GM19438 (cell line): ENCODE results near the gene TEX22.

Source experiments
- ATAC-seq: cut with Tn5 transposase; IDR thresholded peaks from one replicate; pipeline ENCODE4 v1.9.1; 2021; ENCODE audit warnings: low read depth; ENCODE audit not compliant: unreplicated experiment

TEX22 gene

GRCh38 chr14:105384041-105384557 lies 14.2 kb upstream of the TEX22 start:
- ATAC-seq = no peak

- no peak for ATAC-seq
These were observed 13.6 kb upstream of the TEX22 start for GRCh38 chr14:105384605-105385321.

GRCh38 chr14:105385322-105385637 lies 13.1 kb upstream of the TEX22 start:
- ATAC-seq = no peak

- ATAC-seq = no peak
These were observed 12.5 kb upstream of the TEX22 start for GRCh38 chr14:105385698-105386365.

GRCh38 chr14:105386581-105387529 lies 11.5 kb upstream of the TEX22 start:
- ATAC-seq = no peak

GRCh38 chr14:105387530-105387922 lies 10.8 kb upstream of the TEX22 start:
- ATAC-seq = no peak

- no peak for ATAC-seq
These were observed 10.0 kb upstream of the TEX22 start for GRCh38 chr14:105388110-105388951.

- ATAC-seq = no peak
These were observed 9.4 kb upstream of the TEX22 start for GRCh38 chr14:105388976-105389375.

GRCh38 chr14:105389534-105389933 lies 8.8 kb upstream of the TEX22 start:
- ATAC-seq = no peak

GRCh38 chr14:105389976-105390848 lies 8.1 kb upstream of the TEX22 start:
- no peak for ATAC-seq

- ATAC-seq = no peak
These were observed 7.4 kb upstream of the TEX22 start for GRCh38 chr14:105390849-105391500.

- no peak for ATAC-seq
These were observed 6.8 kb upstream of the TEX22 start for GRCh38 chr14:105391541-105391940.

- ATAC-seq = no peak
These were observed 5.9 kb upstream of the TEX22 start for GRCh38 chr14:105392131-105393090.

GRCh38 chr14:105393151-105393550 lies 5.2 kb upstream of the TEX22 start:
- no peak for ATAC-seq

GRCh38 chr14:105394714-105395537 lies 3.4 kb upstream of the TEX22 start:
- no peak for ATAC-seq

GRCh38 chr14:105395538-105395854 lies 2.8 kb upstream of the TEX22 start:
- ATAC-seq = no peak

- no peak for ATAC-seq
These were observed 897 bp upstream of the TEX22 start for GRCh38 chr14:105397350-105397931.
